Measurements from ENCODE around the gene MAGEB18. TPM values are rescaled to one million over a fixed set of nuclear protein-coding genes. Genes with fewer than 3 reads are reported as not detected.

Gene MAGEB18
- polyA plus RNA-seq, 2 of the 4 experiments (the other 2 are of a cell fraction), result not detected

DNA sequence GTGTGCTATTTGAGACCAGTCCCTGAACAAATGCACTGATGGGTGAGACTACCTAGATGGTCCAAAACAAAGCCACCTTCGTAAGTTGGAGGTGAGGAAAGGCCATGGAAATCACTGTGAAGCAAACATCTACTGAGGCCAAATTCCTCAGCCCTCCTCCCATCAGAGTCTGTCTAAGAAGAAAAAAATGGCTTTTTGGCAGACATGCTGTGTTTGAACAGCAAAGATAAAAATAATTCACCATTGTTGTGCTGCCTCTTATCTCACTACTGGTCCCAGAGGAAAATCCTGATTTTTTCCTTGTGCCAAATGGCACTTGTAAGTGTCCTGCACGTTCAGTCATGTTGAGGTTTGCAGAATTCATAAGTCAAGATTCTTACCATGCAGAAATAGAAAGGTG is 7.9 kb downstream of the MAGEB18 start:
- 0% methylated on average over 2 of the region's 2 CpGs for WGBS (ENCODE audit: missing lambda C conversion rate)
- ATAC-seq, result no peak
- FAIRE-seq, result no peak
- Histone ChIP-seq H3K27ac (no peak overlapping the region), H3K9me3 (no peaks in the 10 kb centered on the region), H3K4me3 (no peak overlapping the region), H3K4me1 (no peaks in the 10 kb centered on the region), H3K4me2 (no peak overlapping the region)
- TF ChIP-seq FOSL2 (IDR thresholded peaks at IDR 0.05), result no peak
- no peak for TF ChIP-seq FOSL2 (CRISPR knock-in tag; IDR thresholded peaks at IDR 0.05)
- TF ChIP-seq, protein P1, sequence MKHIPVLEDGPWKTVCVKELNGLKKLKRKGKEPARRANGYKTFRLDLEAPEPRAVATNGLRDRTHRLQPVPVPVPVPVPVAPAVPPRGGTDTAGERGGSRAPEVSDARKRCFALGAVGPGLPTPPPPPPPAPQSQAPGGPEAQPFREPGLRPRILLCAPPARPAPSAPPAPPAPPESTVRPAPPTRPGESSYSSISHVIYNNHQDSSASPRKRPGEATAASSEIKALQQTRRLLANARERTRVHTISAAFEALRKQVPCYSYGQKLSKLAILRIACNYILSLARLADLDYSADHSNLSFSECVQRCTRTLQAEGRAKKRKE (CRISPR knock-in tag; IDR thresholded peaks at IDR 0.05; ENCODE audit: low read depth), result no peak
- TF ChIP-seq HOXB5 (CRISPR knock-in tag; IDR thresholded peaks at IDR 0.05), result no peak
- no peak for TF ChIP-seq GATA3 (IDR thresholded peaks at IDR 0.05; ENCODE audit: borderline replicate concordance)
- TF ChIP-seq, protein P2, sequence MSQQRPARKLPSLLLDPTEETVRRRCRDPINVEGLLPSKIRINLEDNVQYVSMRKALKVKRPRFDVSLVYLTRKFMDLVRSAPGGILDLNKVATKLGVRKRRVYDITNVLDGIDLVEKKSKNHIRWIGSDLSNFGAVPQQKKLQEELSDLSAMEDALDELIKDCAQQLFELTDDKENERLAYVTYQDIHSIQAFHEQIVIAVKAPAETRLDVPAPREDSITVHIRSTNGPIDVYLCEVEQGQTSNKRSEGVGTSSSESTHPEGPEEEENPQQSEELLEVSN (IDR thresholded peaks at IDR 0.05; ENCODE audit: borderline replicate concordance, low read depth), result no peak
- TF ChIP-seq, protein P3, sequence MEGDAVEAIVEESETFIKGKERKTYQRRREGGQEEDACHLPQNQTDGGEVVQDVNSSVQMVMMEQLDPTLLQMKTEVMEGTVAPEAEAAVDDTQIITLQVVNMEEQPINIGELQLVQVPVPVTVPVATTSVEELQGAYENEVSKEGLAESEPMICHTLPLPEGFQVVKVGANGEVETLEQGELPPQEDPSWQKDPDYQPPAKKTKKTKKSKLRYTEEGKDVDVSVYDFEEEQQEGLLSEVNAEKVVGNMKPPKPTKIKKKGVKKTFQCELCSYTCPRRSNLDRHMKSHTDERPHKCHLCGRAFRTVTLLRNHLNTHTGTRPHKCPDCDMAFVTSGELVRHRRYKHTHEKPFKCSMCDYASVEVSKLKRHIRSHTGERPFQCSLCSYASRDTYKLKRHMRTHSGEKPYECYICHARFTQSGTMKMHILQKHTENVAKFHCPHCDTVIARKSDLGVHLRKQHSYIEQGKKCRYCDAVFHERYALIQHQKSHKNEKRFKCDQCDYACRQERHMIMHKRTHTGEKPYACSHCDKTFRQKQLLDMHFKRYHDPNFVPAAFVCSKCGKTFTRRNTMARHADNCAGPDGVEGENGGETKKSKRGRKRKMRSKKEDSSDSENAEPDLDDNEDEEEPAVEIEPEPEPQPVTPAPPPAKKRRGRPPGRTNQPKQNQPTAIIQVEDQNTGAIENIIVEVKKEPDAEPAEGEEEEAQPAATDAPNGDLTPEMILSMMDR (IDR thresholded peaks at IDR 0.05), result no peak
- no peak for TF ChIP-seq HOXA7 (CRISPR knock-in tag; IDR thresholded peaks at IDR 0.05)
- no peak for TF ChIP-seq HEYL (CRISPR knock-in tag; IDR thresholded peaks at IDR 0.05)
- no peak for TF ChIP-seq TFCP2L1 (CRISPR knock-in tag; IDR thresholded peaks at IDR 0.05)
- no peak for TF ChIP-seq FOXS1 (CRISPR knock-in tag; IDR thresholded peaks at IDR 0.05)
- TF ChIP-seq KDM5A (IDR thresholded peaks at IDR 0.05), result no peak
- no peak for TF ChIP-seq POLR2A (IDR thresholded peaks at IDR 0.05; ENCODE audit: low read length)
- no peak for TF ChIP-seq ZC3H11A (IDR thresholded peaks at IDR 0.05)
- no peak for TF ChIP-seq RCOR1 (IDR thresholded peaks at IDR 0.05; ENCODE audit: low read depth, low read length)
- no peak for TF ChIP-seq KDM1A (IDR thresholded peaks at IDR 0.05; ENCODE audit: low read depth)
- TF ChIP-seq, protein P4, sequence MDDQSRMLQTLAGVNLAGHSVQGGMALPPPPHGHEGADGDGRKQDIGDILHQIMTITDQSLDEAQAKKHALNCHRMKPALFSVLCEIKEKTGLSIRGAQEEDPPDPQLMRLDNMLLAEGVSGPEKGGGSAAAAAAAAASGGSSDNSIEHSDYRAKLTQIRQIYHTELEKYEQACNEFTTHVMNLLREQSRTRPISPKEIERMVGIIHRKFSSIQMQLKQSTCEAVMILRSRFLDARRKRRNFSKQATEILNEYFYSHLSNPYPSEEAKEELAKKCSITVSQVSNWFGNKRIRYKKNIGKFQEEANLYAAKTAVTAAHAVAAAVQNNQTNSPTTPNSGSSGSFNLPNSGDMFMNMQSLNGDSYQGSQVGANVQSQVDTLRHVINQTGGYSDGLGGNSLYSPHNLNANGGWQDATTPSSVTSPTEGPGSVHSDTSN (IDR thresholded peaks at IDR 0.05), result no peak
- TF ChIP-seq RFX5 (IDR thresholded peaks at IDR 0.05), result no peak
- no peak for TF ChIP-seq HDAC2 (IDR thresholded peaks at IDR 0.05)
- POLR2A ChIA-PET, result no interaction called here
- no peak for DNase-seq (ENCODE audit: low read depth in 1 of 2, low spot score in 1 of 2)
- CTCF ChIA-PET, result no interaction called here

DNA sequence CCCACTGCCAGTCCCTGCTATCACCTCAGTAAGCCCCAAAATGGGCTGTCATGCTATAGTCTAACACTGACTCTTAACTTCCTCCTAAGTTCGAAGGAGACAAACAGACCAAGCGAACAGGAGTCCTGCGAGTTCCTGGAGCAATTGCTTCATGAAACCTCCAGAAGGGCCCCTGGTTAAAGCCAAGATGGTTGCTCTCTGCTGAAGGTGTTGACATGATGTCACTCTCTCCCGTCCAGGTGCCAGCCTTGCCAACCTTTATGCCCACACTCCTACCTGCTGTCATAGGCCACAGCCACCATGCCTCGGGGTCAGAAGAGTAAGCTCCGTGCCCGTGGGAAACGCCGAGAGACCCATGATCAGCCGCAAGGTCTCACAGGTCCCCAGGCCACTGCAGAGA is 22.2 kb downstream of the MAGEB18 start, which contains the start of gene MAGEB6B:
Gene MAGEB6B (plus strand): TSS at position 301 of the 400 bp plus-strand sequence. CDS start 0 bp downstream, at position 301.
- Histone ChIP-seq H3K4me2 (no peak within 1 kb of the TSS), H3K4me3 (no peak within 1 kb of the TSS), H3K9me3 (no peaks in the 10 kb centered on the region), H3K27ac (no peak within 1 kb of the TSS), H3K4me1 (no peaks in the 10 kb centered on the region)
- no peak for TF ChIP-seq EHMT2 (IDR thresholded peaks at IDR 0.05; ENCODE audit: low read depth)
- no peak for TF ChIP-seq CBX2 (IDR thresholded peaks at IDR 0.05; ENCODE audit: borderline replicate concordance, low read depth)
- TF ChIP-seq TFCP2L1 (CRISPR knock-in tag; IDR thresholded peaks at IDR 0.05), result no peak
- TF ChIP-seq, protein P2 (IDR thresholded peaks at IDR 0.05; ENCODE audit: borderline replicate concordance, low read depth), result no peak
- TF ChIP-seq ZFP36 (IDR thresholded peaks at IDR 0.05; ENCODE audit: borderline replicate concordance, partially characterized antibody), result no peak
- TF ChIP-seq EP300 (IDR thresholded peaks at IDR 0.05), result no peak
- no peak for TF ChIP-seq RFX5 (IDR thresholded peaks at IDR 0.05)
- no peak for TF ChIP-seq BHLHE40 (IDR thresholded peaks at IDR 0.05; ENCODE audit: low read depth, low read length)
- no peak for TF ChIP-seq ESRRA (IDR thresholded peaks at IDR 0.05; ENCODE audit: borderline replicate concordance, low read length)
- TF ChIP-seq, protein P5, sequence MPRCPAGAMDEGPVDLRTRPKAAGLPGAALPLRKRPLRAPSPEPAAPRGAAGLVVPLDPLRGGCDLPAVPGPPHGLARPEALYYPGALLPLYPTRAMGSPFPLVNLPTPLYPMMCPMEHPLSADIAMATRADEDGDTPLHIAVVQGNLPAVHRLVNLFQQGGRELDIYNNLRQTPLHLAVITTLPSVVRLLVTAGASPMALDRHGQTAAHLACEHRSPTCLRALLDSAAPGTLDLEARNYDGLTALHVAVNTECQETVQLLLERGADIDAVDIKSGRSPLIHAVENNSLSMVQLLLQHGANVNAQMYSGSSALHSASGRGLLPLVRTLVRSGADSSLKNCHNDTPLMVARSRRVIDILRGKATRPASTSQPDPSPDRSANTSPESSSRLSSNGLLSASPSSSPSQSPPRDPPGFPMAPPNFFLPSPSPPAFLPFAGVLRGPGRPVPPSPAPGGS (IDR thresholded peaks at IDR 0.05), result no peak
- no peak for TF ChIP-seq HOXB5 (CRISPR knock-in tag; IDR thresholded peaks at IDR 0.05)
- TF ChIP-seq RCOR1 (IDR thresholded peaks at IDR 0.05; ENCODE audit: low read depth, low read length), result no peak
- TF ChIP-seq, protein P6, sequence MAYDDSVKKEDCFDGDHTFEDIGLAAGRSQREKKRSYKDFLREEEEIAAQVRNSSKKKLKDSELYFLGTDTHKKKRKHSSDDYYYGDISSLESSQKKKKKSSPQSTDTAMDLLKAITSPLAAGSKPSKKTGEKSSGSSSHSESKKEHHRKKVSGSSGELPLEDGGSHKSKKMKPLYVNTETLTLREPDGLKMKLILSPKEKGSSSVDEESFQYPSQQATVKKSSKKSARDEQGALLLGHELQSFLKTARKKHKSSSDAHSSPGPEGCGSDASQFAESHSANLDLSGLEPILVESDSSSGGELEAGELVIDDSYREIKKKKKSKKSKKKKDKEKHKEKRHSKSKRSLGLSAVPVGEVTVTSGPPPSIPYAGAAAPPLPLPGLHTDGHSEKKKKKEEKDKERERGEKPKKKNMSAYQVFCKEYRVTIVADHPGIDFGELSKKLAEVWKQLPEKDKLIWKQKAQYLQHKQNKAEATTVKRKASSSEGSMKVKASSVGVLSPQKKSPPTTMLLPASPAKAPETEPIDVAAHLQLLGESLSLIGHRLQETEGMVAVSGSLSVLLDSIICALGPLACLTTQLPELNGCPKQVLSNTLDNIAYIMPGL (CRISPR knock-in tag; IDR thresholded peaks at IDR 0.05; ENCODE audit: borderline replicate concordance), result no peak
- TF ChIP-seq POLR2A (IDR thresholded peaks at IDR 0.05; ENCODE audit: low read length), result no peak
- TF ChIP-seq MAFK (IDR thresholded peaks at IDR 0.05; ENCODE audit: partially characterized antibody), result no peak
- no peak for TF ChIP-seq KDM1A (IDR thresholded peaks at IDR 0.05; ENCODE audit: low read depth)
- TF ChIP-seq, protein P7, sequence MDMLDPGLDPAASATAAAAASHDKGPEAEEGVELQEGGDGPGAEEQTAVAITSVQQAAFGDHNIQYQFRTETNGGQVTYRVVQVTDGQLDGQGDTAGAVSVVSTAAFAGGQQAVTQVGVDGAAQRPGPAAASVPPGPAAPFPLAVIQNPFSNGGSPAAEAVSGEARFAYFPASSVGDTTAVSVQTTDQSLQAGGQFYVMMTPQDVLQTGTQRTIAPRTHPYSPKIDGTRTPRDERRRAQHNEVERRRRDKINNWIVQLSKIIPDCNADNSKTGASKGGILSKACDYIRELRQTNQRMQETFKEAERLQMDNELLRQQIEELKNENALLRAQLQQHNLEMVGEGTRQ (IDR thresholded peaks at IDR 0.05), result no peak
- no peak for ATAC-seq
- ChIA-PET POLR2A (no interaction called here), CTCF (no interaction called here)
- WGBS (ENCODE audit: missing lambda C conversion rate), result no CpG with 5 or more reads among the region's 10 CpGs
- no peak for DNase-seq (ENCODE audit: low read depth in 1 of 2, low spot score in 1 of 2)
- FAIRE-seq, result no peak
